ENCODE results near the gene LAMP5.

The LAMP5 gene

DNA sequence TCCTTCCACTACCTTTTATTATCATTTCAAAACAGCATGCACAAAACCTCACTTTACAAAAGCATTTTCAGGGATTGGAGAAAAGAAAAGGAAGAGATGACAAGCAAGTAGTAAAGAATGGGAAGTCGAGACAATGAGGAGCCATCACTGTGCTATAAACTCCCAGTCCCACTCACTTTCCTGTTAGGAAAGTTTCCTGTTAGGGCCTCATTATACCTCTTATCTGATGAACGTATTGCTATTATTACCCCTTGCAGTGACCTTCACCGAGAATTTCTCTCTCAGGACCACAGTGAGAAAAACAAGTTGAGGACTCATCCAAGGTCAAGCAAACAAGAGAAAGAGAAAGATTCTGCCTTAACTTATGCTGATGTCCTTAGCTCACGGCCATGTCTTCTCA lies 28.8 kb downstream of the LAMP5 start:
- no peak for DNase-seq

- no peak for DNase-seq
Observed at GRCh38 chr20:9550283-9550682, 35.9 kb downstream of the LAMP5 start.

DNA sequence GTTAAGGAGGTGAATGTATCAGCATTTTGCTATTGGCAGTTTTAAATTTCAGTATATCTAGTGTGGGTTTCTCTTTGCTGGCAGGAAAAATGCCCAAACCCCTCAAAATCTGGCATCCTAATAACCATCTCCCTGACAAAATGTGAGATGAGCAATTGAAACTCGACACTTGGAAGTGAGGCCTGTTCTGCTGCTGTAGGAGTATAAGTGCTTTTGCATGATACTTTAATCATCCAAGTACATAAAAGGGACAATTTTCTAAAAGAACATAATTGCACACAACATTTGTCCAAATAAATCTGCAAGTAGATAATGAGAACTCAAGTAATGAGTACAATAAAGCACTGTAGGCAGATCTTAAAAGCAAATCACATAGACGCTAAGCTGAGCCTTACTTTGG lies 36.5 kb downstream of the LAMP5 start:
- DNase-seq = no peak

- no peak for DNase-seq
Observed at GRCh38 chr20:9551808-9552550, 37.6 kb downstream of the LAMP5 start.

DNA sequence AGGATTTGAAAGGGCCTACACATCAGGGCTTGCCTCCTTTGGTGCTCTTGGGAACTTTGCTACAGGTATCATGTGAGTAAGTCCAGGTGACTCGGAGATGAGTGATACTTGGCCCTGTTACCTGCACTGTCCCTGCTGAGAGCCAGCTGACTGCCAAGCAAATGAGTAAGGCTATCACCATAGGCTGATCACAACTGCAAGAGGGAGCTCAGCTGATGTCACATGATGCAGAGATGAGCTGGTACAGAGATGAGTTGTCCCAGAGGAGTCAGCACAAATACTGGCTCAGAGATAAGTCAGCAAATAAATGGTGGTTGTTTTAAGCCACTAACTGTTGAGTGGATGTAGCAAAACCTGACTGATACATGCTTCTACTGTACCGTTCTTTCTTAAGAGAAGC lies 41.4 kb downstream of the LAMP5 start:
- DNase-seq = no peak

DNA sequence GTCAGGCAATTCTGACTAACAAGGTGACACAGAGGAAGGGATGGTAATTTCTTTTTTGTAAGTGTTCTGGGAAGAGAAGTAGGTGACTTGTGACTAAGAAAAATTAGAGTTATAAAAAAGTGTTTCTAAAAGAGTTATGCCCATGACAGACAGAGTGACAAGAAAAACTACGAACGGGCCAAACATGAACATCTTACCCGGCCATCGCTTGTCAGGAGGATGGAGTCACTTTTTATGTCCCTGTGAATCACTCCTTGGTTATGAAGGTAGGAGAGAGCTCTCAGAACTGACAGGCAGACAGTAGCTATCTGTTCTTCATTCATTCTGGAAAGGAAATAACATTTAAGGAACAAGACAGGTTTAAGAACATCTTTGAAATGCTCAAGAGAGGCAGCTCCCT lies 43.0 kb downstream of the LAMP5 start:
- no peak for DNase-seq

DNA sequence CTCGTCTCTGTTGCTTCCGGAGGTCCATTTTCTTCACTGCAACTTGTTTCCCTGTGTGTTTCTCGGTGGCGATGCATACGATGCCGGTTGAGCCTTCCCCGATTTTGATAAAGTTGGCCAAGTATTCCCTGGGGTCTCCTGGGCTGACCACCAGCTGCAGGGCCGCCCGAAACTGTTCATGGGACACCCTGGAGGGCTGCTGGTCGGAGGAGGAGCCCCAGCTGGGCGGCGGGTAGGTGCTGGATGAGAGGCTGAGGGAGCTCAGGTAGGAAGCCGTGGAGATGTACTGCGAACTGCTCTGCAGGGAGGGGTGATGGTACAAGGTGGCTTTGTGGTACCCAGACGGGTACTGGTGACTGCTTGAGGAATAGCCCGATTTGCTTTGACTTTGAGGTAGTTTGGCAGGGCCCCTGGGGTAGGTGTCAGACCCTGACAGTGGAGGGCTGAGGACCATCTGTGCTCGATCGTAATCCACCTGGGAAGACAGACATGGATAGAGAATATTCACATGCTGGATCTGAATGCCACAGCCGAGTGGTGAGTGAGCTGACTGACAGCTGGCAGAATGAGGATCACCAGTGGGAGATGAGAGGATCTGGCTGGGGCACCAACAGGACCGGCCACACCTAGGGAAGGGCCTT lies 51.6 kb downstream of the LAMP5 start:
- no peak for DNase-seq

DNA sequence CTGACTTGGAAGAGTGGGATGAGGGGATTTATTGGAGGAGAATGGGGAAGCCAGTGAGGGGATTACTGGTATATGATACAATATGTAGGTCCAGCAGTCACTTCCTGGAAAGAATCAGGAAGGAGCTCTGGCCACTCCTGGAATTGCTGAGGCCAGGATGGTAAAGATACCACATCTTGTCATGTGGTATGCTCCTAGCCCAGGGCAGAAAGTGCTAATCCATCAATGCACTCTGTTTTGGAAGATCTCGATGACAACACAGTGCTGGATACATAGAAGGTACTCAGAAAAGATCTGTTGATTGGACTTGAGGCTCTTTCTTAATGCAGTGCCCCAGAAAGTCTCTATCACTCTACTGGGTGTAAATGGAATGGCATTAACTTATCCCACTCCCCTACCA lies 52.6 kb downstream of the LAMP5 start:
- no peak for DNase-seq

- no peak for DNase-seq
Observed at GRCh38 chr20:9570612-9571011, 56.2 kb downstream of the LAMP5 start.

GRCh38 chr20:9571783-9572182 lies 57.4 kb downstream of the LAMP5 start:
- DNase-seq = no peak

GRCh38 chr20:9572670-9573069 lies 58.3 kb downstream of the LAMP5 start:
- DNase-seq = no peak

DNA sequence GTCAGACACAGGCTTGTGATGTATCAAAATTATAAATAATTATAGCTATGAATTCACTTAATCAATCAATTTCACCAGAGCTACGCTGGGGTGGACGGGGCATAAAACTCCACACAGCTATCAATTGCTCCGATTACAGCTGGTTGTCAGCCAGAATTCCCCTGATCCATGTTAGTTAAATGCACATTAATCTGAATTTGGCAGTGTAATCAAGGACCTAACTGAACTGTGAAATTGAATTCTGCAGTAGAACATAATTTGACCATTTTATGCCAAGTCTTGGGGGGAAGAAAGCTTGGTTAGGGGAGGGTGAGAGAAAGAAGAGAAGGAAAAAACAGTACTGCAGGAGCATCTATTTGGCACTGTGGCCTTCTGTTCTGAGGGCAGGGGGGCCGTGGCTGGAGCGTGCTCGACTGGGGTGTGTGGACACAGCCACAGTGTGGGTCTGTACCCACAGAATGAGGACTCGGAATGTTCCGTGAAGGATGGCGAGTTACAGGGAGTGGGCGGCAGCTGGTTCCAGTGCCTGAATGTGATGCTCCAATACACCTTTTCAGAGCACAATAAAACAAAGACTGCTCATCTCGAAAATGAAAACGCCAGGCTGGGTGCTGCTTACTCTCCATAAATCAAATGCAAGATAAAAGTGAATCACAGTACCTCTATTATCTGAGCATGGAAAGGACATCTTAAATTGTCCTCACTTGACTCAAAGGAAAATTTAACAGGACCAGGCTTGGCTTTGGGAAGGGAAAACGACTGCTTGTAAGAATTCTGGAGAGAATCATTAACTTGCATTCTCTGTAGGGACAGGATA lies 59.2 kb downstream of the LAMP5 start:
- no peak for DNase-seq

DNA sequence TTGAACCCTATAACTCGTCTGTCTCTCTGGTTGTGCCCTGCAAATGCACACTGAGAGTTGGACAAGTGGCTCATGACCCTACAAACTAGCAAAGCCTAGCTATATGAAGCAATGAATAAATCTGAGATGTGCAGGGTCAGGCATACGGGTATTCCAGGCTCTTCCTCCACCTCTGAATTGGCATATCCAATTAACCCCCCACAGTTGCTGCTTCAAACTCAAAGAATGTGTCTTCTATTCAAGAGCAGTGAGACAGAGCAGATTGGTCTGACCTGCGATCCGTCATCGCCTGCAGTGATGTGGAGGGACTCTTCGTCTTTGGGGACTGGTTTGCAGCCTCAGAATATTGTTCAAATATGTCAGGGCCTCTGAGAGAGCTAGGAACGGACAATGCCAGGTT lies 59.8 kb downstream of the LAMP5 start:
- no peak for DNase-seq

DNA sequence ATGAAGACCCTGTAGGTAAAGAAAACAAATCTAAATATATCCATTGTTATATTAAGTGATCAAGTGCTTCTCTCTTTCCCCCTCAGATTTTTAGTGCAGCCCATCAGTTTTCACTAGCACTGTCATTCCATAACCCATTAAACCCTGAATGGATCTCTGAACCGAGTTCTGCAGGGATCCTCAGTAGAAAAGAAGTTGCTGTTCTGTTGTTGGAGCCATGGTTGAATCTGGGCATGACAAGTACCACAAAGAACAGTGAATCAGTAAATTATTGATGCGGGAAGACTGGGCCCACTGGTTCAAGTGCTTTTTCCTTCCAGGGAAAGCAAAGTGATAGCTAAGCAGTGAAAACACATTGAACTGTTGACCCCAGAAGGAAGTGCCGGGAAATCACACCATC lies 60.4 kb downstream of the LAMP5 start:
- DNase-seq = no peak

DNA sequence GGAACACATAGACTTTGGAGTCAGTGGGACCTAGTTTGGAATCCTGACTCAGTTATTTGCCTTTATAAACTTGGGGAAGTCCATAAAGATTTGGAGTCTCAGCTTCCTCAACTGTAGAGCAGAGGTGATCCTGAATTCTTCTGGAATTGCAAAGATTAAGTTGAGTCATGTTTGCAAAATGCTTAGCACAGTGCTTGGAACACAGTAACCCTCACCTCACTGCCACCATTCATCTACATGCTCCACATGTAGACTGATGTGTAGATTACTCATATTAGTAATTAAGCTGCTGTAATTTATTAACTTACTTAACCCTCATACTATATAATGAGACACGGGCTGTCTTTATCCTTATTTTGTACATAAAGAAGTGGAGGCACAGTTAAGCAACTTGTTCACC lies 61.4 kb downstream of the LAMP5 start:
- no peak for DNase-seq

GRCh38 chr20:9576695-9577094 lies 62.3 kb downstream of the LAMP5 start:
- DNase-seq = no peak

DNA sequence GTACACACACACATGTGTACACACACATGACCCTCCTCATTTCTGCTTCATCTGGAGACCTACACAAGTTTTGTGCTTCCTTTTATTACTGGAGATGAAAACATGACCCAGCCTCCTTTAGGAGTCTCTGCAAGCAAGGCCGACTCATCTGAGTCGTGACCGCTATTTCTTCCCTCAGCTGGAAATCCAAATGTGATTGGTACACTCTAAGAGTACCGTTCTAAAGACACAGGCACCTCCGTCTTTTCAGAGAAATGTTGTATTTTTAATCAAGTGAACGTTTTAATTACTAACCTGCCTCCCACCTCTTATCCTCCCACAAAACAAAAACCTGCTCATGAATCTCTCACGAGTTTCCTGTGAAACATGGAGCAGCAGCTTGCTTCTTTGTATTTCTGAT lies 63.0 kb downstream of the LAMP5 start:
- DNase-seq = no peak

- DNase-seq = no peak
Observed at GRCh38 chr20:9578594-9578993, 64.2 kb downstream of the LAMP5 start.

All from T-helper 9 cell (primary cell).